Measurements from ENCODE around the gene HPCA. TPM values are rescaled to one million over a fixed set of nuclear protein-coding genes. Genes with fewer than 3 reads are reported as not detected.

The HPCA gene
- polyA plus RNA-seq, 1 donor (not counting 4 experiments of a cell fraction or from before 2014, with no cell fraction given): not detected

- no peak overlapping the region for H2AFZ ChIP-seq (ENCODE audit: control insufficient read depth, low read length)
- no peaks in the 10 kb centered on the region for H4K20me1 ChIP-seq (ENCODE audit: control insufficient read depth, extremely low read depth, insufficient read depth, low read length)
- H3K4me1 ChIP-seq (ENCODE audit: control insufficient read depth, extremely low read depth, insufficient read depth, low read length): peaks cover 7% of the 10 kb centered on the region
- H3K36me3 ChIP-seq (ENCODE audit: control insufficient read depth in 2 of 2, extremely low read depth in 1 of 2, insufficient read depth in 2 of 2, low read length in 2 of 2): peaks cover 0 to 2% of the 10 kb centered on the region in 2 experiments
- H3K27ac ChIP-seq (ENCODE audit: control insufficient read depth, insufficient read depth, low read length): no peak overlapping the region
- H3K27me3 ChIP-seq (ENCODE audit: control insufficient read depth, extremely low read depth, insufficient read depth, low read length): no peaks in the 10 kb centered on the region
- no peak for FAIRE-seq
- no peak for DNase-seq (ENCODE audit: low read depth, low spot score)
- no peak for TF ChIP-seq CTCF (optimal IDR thresholded peaks at IDR 0.05 in 1 of 3, IDR thresholded peaks at IDR 0.05 in 1 of 3, conservative IDR thresholded peaks at IDR 0.05 in 1 of 3; ENCODE audit: extremely low read depth in 1 of 3, insufficient read depth in 2 of 3, low read length in 3 of 3)
- H3K79me2 ChIP-seq (ENCODE audit: control insufficient read depth, insufficient read depth, low read length): no peaks in the 10 kb centered on the region
- no peak overlapping the region for H3K4me3 ChIP-seq (ENCODE audit: control insufficient read depth in 2 of 3, extremely low read depth in 1 of 3, insufficient read depth in 2 of 3, low read depth in 1 of 3, low read length in 3 of 3)
- no peak overlapping the region for H3K9ac ChIP-seq (ENCODE audit: control insufficient read depth, extremely low read depth, insufficient read depth, low read length)
- no peaks in the 10 kb centered on the region for H3K9me1 ChIP-seq (ENCODE audit: control insufficient read depth, extremely low read depth, insufficient read depth, low read length)
- dilution Hi-C loops (cut with MboI; ENCODE audit: extremely low pct_ligation_motif_present, low sequenced_read_pairs): no loop called here
- H3K4me2 ChIP-seq (ENCODE audit: control insufficient read depth, extremely low read depth, insufficient read depth, low read depth, low read length): no peak overlapping the region
- H3K9me3 ChIP-seq (ENCODE audit: control insufficient read depth, low read depth, low read length): no peaks in the 10 kb centered on the region
Observed at GRCh38 chr1:32864375-32865019, 21.8 kb upstream of the HPCA start.

GRCh38 chr1:32865639-32866405 lies 20.5 kb upstream of the HPCA start:
- Histone ChIP-seq H3K4me1 (ENCODE audit: control insufficient read depth, extremely low read depth, insufficient read depth, low read length) (peaks cover 5% of the 10 kb centered on the region), H3K4me2 (ENCODE audit: control insufficient read depth, extremely low read depth, insufficient read depth, low read depth, low read length) (no peak overlapping the region), H3K79me2 (ENCODE audit: control insufficient read depth, insufficient read depth, low read length) (no peaks in the 10 kb centered on the region), H3K4me3 (ENCODE audit: control insufficient read depth in 2 of 3, extremely low read depth in 1 of 3, insufficient read depth in 2 of 3, low read depth in 1 of 3, low read length in 3 of 3) (no peak overlapping the region), H3K9ac (ENCODE audit: control insufficient read depth, extremely low read depth, insufficient read depth, low read length) (no peak overlapping the region), H3K36me3 (ENCODE audit: control insufficient read depth in 2 of 2, extremely low read depth in 1 of 2, insufficient read depth in 2 of 2, low read length in 2 of 2) (peaks cover 0 to 2% of the 10 kb centered on the region in 2 experiments), H3K27ac (ENCODE audit: control insufficient read depth, insufficient read depth, low read length) (no peak overlapping the region), H3K9me3 (ENCODE audit: control insufficient read depth, low read depth, low read length) (no peaks in the 10 kb centered on the region), H3K9me1 (ENCODE audit: control insufficient read depth, extremely low read depth, insufficient read depth, low read length) (no peaks in the 10 kb centered on the region), H3K27me3 (ENCODE audit: control insufficient read depth, extremely low read depth, insufficient read depth, low read length) (peaks cover 9% of the 10 kb centered on the region), H2AFZ (ENCODE audit: control insufficient read depth, low read length) (no peak overlapping the region), H4K20me1 (ENCODE audit: control insufficient read depth, extremely low read depth, insufficient read depth, low read length) (no peaks in the 10 kb centered on the region)
- dilution Hi-C loops (cut with MboI; ENCODE audit: extremely low pct_ligation_motif_present, low sequenced_read_pairs): no loop called here
- FAIRE-seq (no peak), DNase-seq (ENCODE audit: low read depth, low spot score) (no peak)
- TF ChIP-seq EZH2 (IDR thresholded peaks at IDR 0.05; ENCODE audit: low read length): no peak
- no peak for TF ChIP-seq CTCF (optimal IDR thresholded peaks at IDR 0.05 in 1 of 3, IDR thresholded peaks at IDR 0.05 in 1 of 3, conservative IDR thresholded peaks at IDR 0.05 in 1 of 3; ENCODE audit: extremely low read depth in 1 of 3, insufficient read depth in 2 of 3, low read length in 3 of 3)
